Neural progenitor cell (in vitro differentiated cells): ENCODE results near the gene TBL1X. TPM values are rescaled to one million over a fixed set of nuclear protein-coding genes. Genes with fewer than 3 reads are reported as not detected.

Experiments used
- DNase-seq: peaks from one replicate; pipeline ENCODE4 v3.0.0-alpha.2; 2016; ENCODE audit warnings: low spot score
- H2AFZ ChIP-seq: fragments of 200-600 bp; sonication (generic); replicated peaks from 2 replicates; pipeline ENCODE4 v1.6.1; 2016; ENCODE audit warnings: antibody characterized with exemption
- H3F3A ChIP-seq: fragments of 200-600 bp; sonication (generic); 2 replicates; pipeline ENCODE4 v1.6.1; 2016; ENCODE audit warnings: antibody characterized with exemption, low read depth
- H3K27ac ChIP-seq: fragments of 200-600 bp; sonication (generic); 2 replicates; pipeline ENCODE4 v1.5.1; 2016; ENCODE audit warnings: mild to moderate bottlenecking
- H3K27me3 ChIP-seq: fragments of 200-600 bp; sonication (generic); 2 replicates; pipeline ENCODE4 v1.6.1; 2016; ENCODE audit warnings: mild to moderate bottlenecking, moderate library complexity
- H3K36me3 ChIP-seq: fragments of 200-600 bp; sonication (generic); 2 replicates; pipeline ENCODE4 v1.5.1; 2016
- H3K4me1 ChIP-seq: fragments of 200-600 bp; sonication (generic); 2 replicates; pipeline ENCODE4 v1.6.1; 2016; ENCODE audit warnings: mixed run types
- H3K4me2 ChIP-seq: fragments of 200-600 bp; sonication (generic); 2 replicates; pipeline ENCODE4 v1.6.1; 2016
- H3K4me3 ChIP-seq: fragments of 200-600 bp; sonication (generic); 2 replicates; pipeline ENCODE4 v1.5.1; 2016
- H3K79me2 ChIP-seq: fragments of 200-600 bp; sonication (generic); 2 replicates; pipeline ENCODE4 v1.6.1; 2016; ENCODE audit warnings: low read depth
- H3K9ac ChIP-seq: fragments of 200-600 bp; sonication (generic); 2 replicates; pipeline ENCODE4 v1.6.1; 2016
- H3K9me3 ChIP-seq: fragments of 200-600 bp; sonication (generic); 2 replicates; pipeline ENCODE4 v1.5.1; 2016; ENCODE audit warnings: low read depth
- H4K20me1 ChIP-seq: fragments of 200-600 bp; sonication (generic); 2 replicates; pipeline ENCODE4 v1.6.1; 2016; ENCODE audit warnings: low read depth
- H3K27ac Mint-ChIP-seq: 3 replicates; pipeline ENCODE4 v1.8.0; 2021; ENCODE audit warnings: mixed read lengths
- H3K27me3 Mint-ChIP-seq: 2 replicates; pipeline ENCODE4 v1.8.0; 2022; ENCODE audit warnings: low read depth, mild to moderate bottlenecking, inconsistent platforms, moderate library complexity, mixed read lengths; ENCODE audit not compliant: insufficient read depth
- H3K36me3 Mint-ChIP-seq: 3 replicates; pipeline ENCODE4 v1.8.0; 2021; ENCODE audit warnings: mixed read lengths
- H3K4me1 Mint-ChIP-seq: 3 replicates; pipeline ENCODE4 v1.8.0; 2021; ENCODE audit warnings: mixed read lengths
- H3K4me3 Mint-ChIP-seq: 3 replicates; pipeline ENCODE4 v1.8.0; 2021; ENCODE audit warnings: mild to moderate bottlenecking, moderate library complexity, mixed read lengths
- H3K9me3 Mint-ChIP-seq: 3 replicates; pipeline ENCODE4 v1.8.0; 2020; ENCODE audit warnings: mixed read lengths
- CTCF ChIP-seq: fragments of 200-600 bp; sonication (generic); IDR thresholded peaks from 2 replicates; pipeline ENCODE4 v1.5.1; 2017; ENCODE audit warnings: antibody characterized with exemption, mild to moderate bottlenecking
- EZH2 ChIP-seq: fragments of 200-600 bp; sonication (generic); IDR thresholded peaks from 2 replicates; pipeline ENCODE4 v1.6.1; 2017; ENCODE audit warnings: antibody characterized with exemption, mild to moderate bottlenecking, moderate library complexity
- EZH2phosphoT487 ChIP-seq: fragments of 200-600 bp; sonication (generic); IDR thresholded peaks from 2 replicates; pipeline ENCODE4 v1.6.1; 2017; ENCODE audit warnings: antibody characterized with exemption
- total RNA-seq: library from RNA; depleted of rRNA; stranded (reverse); fragments of >200 nt; gene quantifications from 2 replicates; pipeline ENCODE4 v1.2.3, GENCODE V29; 2015; ENCODE audit warnings: low replicate concordance

The TBL1X gene
- total RNA-seq, 1 donor from 2014 or later: 35.7 TPM

GRCh38 chrX:9693307-9694001 is 228.6 kb downstream of the TBL1X start:
- Histone ChIP-seq H3K27ac (no peak overlapping the region), H3K9ac (no peak overlapping the region), H3K36me3 (no peaks in the 10 kb centered on the region), H2AFZ (no peak overlapping the region), H3K79me2 (no peaks in the 10 kb centered on the region), H3K4me2 (no peak overlapping the region), H3K4me1 (no peaks in the 10 kb centered on the region), H3K27me3 (no peaks in the 10 kb centered on the region), H3F3A (no peaks in the 10 kb centered on the region), H4K20me1 (no peaks in the 10 kb centered on the region), H3K4me3 (no peak overlapping the region), H3K9me3 (no peaks in the 10 kb centered on the region)
- H3K9me3 Mint-ChIP-seq: no peaks in the 10 kb centered on the region
- no peak overlapping the region for H3K27ac Mint-ChIP-seq
- DNase-seq: no peak
- peaks cover 51% of the 10 kb centered on the region for H3K36me3 Mint-ChIP-seq
- H3K4me1 Mint-ChIP-seq: no peaks in the 10 kb centered on the region
- no peak for TF ChIP-seq CTCF
- no peak for TF ChIP-seq EZH2phosphoT487
- no peak for TF ChIP-seq EZH2
- no peak overlapping the region for H3K4me3 Mint-ChIP-seq
- peaks cover 5% of the 10 kb centered on the region for H3K27me3 Mint-ChIP-seq

GRCh38 chrX:9698576-9698975 is 233.7 kb downstream of the TBL1X start:
- Histone ChIP-seq H3F3A (no peaks in the 10 kb centered on the region), H3K4me1 (no peaks in the 10 kb centered on the region), H3K4me3 (no peak overlapping the region), H4K20me1 (no peaks in the 10 kb centered on the region), H2AFZ (no peak overlapping the region), H3K27me3 (no peaks in the 10 kb centered on the region), H3K9me3 (no peaks in the 10 kb centered on the region), H3K36me3 (no peaks in the 10 kb centered on the region), H3K79me2 (no peaks in the 10 kb centered on the region), H3K27ac (no peak overlapping the region), H3K4me2 (no peak overlapping the region), H3K9ac (no peak overlapping the region)
- H3K9me3 Mint-ChIP-seq: peaks cover 18% of the 10 kb centered on the region
- no peak for TF ChIP-seq EZH2phosphoT487
- no peak for TF ChIP-seq EZH2
- no peak for TF ChIP-seq CTCF
- no peak overlapping the region for H3K4me3 Mint-ChIP-seq
- no peak overlapping the region for H3K27ac Mint-ChIP-seq
- H3K27me3 Mint-ChIP-seq: peaks cover 9% of the 10 kb centered on the region
- DNase-seq: no peak
- H3K4me1 Mint-ChIP-seq: no peaks in the 10 kb centered on the region
- peaks cover 57% of the 10 kb centered on the region for H3K36me3 Mint-ChIP-seq

- H3K27ac ChIP-seq: no peak overlapping the region
- no peak overlapping the region for H3K9ac ChIP-seq
- H3K27me3 Mint-ChIP-seq: peaks cover 8% of the 10 kb centered on the region
- no peaks in the 10 kb centered on the region for H3K79me2 ChIP-seq
- no peak overlapping the region for H3K4me3 Mint-ChIP-seq
- H3K9me3 ChIP-seq: no peaks in the 10 kb centered on the region
- peaks cover 64% of the 10 kb centered on the region for H3K36me3 Mint-ChIP-seq
- H3K4me2 ChIP-seq: no peak overlapping the region
- H3K9me3 Mint-ChIP-seq: peaks cover 33% of the 10 kb centered on the region
- no peaks in the 10 kb centered on the region for H3K4me1 Mint-ChIP-seq
- no peak overlapping the region for H2AFZ ChIP-seq
- H3K27ac Mint-ChIP-seq: no peak overlapping the region
- no peak overlapping the region for H3K4me3 ChIP-seq
- TF ChIP-seq EZH2phosphoT487 (no peak), EZH2 (no peak), CTCF (no peak)
- H3K27me3 ChIP-seq: no peaks in the 10 kb centered on the region
- no peaks in the 10 kb centered on the region for H4K20me1 ChIP-seq
- no peaks in the 10 kb centered on the region for H3F3A ChIP-seq
- H3K36me3 ChIP-seq: no peaks in the 10 kb centered on the region
- no peaks in the 10 kb centered on the region for H3K4me1 ChIP-seq
- no peak for DNase-seq
These were observed 235.7 kb downstream of the TBL1X start for GRCh38 chrX:9700555-9700954.
